Limb (tissue), 2 donors: ENCODE results near the gene LTA.
A peak's percentile ranks its signal among the peaks of the same experiment; 100 is the strongest.

ENCODE experiments used
- DNase-seq, 2 donors: peaks; one replicate each; pipeline ENCODE4 v3.0.0-alpha.2; 2016; ENCODE audit errors: extremely low spot score in 2 of 2

The LTA gene

DNA sequence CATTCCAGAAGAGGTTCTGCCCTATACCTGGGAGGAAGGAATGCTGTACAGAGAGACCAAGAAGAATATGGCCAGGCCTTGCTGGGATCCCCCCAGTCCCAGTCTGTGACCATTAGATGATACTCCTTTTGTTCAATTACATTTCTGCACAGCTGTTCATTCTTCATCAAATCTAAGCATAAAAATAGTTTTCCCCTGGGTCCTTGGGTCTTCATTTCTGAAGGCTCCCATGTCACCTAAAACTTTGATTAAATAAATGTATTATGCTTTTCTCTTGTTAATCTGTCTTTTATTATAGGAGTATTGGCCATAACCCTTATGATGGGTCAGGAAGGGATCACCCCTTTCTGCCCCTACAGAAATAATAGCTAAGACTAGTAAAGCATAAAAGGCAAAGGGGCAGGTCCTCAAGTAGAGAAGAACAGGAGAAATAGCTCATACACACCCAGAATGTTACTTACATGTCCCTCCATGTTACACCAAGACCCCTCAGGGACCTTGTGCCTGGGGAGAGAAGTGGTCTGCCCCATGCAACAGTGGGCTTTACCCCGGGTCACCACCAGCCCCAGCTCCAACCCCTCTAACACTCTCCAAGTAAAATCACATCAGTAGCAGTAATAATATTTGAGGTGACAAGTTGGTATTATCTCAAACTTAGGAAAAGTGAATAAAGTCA is 2.1 kb upstream of the LTA start:
- DNase-seq, result no peak

DNA sequence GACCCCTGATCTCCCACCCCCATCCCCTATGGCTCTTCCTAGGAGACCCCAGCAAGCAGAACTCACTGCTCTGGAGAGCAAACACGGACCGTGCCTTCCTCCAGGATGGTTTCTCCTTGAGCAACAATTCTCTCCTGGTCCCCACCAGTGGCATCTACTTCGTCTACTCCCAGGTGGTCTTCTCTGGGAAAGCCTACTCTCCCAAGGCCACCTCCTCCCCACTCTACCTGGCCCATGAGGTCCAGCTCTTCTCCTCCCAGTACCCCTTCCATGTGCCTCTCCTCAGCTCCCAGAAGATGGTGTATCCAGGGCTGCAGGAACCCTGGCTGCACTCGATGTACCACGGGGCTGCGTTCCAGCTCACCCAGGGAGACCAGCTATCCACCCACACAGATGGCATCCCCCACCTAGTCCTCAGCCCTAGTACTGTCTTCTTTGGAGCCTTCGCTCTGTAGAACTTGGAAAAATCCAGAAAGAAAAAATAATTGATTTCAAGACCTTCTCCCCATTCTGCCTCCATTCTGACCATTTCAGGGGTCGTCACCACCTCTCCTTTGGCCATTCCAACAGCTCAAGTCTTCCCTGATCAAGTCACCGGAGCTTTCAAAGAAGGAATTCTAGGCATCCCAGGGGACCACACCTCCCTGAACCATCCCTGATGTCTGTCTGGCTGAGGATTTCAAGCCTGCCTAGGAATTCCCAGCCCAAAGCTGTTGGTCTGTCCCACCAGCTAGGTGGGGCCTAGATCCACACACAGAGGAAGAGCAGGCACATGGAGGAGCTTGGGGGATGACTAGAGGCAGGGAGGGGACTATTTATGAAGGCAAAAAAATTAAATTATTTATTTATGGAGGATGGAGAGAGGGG is 1.4 kb downstream of the LTA start:
- no peak for DNase-seq

DNA sequence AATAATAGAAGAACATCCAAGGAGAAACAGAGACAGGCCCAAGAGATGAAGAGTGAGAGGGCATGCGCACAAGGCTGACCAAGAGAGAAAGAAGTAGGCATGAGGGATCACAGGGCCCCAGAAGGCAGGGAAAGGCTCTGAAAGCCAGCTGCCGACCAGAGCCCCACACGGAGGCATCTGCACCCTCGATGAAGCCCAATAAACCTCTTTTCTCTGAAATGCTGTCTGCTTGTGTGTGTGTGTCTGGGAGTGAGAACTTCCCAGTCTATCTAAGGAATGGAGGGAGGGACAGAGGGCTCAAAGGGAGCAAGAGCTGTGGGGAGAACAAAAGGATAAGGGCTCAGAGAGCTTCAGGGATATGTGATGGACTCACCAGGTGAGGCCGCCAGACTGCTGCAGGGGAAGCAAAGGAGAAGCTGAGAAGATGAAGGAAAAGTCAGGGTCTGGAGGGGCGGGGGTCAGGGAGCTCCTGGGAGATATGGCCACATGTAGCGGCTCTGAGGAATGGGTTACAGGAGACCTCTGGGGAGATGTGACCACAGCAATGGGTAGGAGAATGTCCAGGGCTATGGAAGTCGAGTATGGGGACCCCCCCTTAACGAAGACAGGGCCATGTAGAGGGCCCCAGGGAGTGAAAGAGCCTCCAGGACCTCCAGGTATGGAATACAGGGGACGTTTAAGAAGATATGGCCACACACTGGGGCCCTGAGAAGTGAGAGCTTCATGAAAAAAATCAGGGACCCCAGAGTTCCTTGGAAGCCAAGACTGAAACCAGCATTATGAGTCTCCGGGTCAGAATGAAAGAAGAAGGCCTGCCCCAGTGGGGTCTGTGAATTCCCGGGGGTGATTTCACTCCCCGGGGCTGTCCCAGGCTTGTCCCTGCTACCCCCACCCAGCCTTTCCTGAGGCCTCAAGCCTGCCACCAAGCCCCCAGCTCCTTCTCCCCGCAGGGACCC is 2.3 kb downstream of the LTA start:
- DNase-seq, result no peak

DNA sequence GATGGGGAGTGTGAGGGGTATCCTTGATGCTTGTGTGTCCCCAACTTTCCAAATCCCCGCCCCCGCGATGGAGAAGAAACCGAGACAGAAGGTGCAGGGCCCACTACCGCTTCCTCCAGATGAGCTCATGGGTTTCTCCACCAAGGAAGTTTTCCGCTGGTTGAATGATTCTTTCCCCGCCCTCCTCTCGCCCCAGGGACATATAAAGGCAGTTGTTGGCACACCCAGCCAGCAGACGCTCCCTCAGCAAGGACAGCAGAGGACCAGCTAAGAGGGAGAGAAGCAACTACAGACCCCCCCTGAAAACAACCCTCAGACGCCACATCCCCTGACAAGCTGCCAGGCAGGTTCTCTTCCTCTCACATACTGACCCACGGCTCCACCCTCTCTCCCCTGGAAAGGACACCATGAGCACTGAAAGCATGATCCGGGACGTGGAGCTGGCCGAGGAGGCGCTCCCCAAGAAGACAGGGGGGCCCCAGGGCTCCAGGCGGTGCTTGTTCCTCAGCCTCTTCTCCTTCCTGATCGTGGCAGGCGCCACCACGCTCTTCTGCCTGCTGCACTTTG is 3.3 kb downstream of the LTA start, which contains the start of gene TNF:
Gene TNF, plus strand, starts transcription at position 231 of the 567 bp plus-strand sequence. Its CDS starts 177 bp downstream, at position 408.
- no peak for DNase-seq

DNA sequence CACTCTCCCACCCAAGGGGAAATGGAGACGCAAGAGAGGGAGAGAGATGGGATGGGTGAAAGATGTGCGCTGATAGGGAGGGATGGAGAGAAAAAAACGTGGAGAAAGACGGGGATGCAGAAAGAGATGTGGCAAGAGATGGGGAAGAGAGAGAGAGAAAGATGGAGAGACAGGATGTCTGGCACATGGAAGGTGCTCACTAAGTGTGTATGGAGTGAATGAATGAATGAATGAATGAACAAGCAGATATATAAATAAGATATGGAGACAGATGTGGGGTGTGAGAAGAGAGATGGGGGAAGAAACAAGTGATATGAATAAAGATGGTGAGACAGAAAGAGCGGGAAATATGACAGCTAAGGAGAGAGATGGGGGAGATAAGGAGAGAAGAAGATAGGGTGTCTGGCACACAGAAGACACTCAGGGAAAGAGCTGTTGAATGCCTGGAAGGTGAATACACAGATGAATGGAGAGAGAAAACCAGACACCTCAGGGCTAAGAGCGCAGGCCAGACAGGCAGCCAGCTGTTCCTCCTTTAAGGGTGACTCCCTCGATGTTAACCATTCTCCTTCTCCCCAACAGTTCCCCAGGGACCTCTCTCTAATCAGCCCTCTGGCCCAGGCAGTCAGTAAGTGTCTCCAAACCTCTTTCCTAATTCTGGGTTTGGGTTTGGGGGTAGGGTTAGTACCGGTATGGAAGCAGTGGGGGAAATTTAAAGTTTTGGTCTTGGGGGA is 4.0 kb downstream of the LTA start:
- no peak for DNase-seq

DNA sequence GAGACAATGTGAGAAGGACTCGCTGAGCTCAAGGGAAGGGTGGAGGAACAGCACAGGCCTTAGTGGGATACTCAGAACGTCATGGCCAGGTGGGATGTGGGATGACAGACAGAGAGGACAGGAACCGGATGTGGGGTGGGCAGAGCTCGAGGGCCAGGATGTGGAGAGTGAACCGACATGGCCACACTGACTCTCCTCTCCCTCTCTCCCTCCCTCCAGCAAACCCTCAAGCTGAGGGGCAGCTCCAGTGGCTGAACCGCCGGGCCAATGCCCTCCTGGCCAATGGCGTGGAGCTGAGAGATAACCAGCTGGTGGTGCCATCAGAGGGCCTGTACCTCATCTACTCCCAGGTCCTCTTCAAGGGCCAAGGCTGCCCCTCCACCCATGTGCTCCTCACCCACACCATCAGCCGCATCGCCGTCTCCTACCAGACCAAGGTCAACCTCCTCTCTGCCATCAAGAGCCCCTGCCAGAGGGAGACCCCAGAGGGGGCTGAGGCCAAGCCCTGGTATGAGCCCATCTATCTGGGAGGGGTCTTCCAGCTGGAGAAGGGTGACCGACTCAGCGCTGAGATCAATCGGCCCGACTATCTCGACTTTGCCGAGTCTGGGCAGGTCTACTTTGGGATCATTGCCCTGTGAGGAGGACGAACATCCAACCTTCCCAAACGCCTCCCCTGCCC is 4.9 kb downstream of the LTA start:
- no peak for DNase-seq

DNA sequence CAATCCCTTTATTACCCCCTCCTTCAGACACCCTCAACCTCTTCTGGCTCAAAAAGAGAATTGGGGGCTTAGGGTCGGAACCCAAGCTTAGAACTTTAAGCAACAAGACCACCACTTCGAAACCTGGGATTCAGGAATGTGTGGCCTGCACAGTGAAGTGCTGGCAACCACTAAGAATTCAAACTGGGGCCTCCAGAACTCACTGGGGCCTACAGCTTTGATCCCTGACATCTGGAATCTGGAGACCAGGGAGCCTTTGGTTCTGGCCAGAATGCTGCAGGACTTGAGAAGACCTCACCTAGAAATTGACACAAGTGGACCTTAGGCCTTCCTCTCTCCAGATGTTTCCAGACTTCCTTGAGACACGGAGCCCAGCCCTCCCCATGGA is 5.5 kb downstream of the LTA start:
- no peak for DNase-seq

DNA sequence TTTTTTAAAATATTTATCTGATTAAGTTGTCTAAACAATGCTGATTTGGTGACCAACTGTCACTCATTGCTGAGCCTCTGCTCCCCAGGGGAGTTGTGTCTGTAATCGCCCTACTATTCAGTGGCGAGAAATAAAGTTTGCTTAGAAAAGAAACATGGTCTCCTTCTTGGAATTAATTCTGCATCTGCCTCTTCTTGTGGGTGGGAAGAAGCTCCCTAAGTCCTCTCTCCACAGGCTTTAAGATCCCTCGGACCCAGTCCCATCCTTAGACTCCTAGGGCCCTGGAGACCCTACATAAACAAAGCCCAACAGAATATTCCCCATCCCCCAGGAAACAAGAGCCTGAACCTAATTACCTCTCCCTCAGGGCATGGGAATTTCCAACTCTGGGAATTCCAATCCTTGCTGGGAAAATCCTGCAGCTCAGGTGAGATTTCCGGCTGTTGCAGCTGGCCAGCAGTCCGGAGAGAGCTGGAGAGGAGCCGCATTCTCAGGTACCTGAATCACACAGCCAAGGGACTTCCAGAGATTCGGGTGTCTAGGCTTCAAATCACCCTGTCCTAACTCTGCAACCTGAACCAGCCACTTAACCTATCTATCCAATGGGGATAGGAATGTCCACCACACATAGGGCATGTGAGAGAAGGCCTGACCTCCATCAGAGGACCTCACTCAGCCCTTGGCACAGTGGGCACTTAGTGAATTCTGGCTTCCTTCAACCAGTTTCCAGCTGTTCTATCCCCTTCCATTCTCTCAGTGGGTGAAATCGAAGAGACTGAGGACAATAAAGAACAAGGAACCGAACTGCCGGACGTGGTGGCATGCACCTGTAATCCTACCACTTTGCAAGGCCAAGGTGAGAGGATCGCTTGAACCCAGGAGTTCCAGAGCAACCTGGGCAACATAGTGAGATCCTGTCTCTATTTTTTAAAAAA is 6.4 kb downstream of the LTA start:
- no peak for DNase-seq

DNA sequence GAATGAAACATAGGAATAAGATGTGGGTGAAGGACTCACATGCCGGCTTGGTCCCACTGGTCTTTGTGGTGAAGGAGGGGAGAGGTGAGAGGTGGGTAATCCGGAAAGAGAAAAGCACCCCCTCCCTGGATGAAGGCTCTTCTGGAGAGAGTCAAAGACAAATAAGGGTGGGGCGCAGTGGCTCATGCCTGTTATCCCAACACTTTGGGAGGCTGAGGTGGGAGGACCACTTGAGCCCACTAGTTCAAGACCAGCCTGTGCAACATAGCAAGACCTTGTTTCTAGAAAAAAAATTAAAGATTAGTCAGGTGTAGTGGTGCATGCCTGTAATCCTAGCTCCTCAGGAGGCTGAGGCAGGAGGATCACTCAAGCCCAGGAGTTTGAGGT is 7.0 kb downstream of the LTA start:
- DNase-seq, result no peak

DNA sequence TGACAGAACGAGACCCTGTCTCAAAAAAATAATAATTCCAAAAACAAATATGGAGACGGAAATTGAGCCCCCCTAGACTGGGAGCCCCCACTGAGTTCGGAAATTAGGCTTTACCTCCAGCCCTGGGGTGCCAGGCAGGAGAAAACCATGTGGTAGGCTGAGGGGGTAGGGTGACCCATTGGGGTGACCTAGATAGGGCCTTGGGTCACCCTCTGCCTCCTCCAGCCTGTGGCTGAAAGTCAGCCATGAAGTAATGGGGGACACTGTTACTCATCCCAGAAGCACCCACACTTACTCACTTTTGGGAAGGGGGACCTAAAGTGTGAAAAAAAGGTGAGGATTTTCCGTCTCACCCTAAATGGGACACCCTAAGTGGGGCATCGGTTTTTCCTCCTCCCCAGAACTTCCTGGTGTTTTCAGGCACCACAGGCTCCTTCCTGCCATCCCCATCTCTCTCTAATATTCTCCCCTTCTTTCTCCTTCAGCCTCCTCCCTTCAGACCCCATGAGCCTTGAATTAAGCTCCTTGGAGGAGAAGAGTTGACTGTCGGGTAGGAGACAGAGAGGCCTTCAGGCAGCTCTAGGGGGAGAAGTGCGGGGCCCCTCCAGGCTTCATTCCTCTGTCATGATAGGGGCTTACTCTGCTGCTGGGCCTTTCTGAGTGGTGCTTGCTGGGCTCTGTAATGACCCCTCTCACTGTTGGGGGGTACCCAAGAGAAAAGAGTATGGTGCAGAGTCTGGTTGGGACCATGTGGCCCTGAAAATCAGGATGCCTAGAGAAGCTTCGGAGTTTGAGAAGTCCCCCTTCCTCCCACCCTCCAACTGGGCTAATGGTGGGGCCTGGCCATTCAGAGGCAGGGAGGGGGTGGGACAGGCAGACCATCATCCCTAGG is 7.7 kb downstream of the LTA start:
- no peak for DNase-seq

DNA sequence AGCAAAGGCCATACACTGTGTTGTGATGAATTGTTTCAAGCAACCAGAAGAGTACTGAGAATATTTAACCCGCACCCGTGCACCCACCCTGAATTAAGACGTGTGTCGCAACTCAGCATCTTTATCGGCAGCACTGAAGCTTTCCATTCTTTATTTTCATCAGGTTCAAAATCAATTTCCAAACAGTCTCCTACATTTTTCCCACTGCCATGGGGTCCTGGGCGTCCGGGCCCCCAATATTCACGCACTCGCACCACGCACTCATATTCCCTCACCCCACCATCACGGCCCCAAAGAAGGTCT is 8.3 kb downstream of the LTA start:
- no peak for DNase-seq

DNA sequence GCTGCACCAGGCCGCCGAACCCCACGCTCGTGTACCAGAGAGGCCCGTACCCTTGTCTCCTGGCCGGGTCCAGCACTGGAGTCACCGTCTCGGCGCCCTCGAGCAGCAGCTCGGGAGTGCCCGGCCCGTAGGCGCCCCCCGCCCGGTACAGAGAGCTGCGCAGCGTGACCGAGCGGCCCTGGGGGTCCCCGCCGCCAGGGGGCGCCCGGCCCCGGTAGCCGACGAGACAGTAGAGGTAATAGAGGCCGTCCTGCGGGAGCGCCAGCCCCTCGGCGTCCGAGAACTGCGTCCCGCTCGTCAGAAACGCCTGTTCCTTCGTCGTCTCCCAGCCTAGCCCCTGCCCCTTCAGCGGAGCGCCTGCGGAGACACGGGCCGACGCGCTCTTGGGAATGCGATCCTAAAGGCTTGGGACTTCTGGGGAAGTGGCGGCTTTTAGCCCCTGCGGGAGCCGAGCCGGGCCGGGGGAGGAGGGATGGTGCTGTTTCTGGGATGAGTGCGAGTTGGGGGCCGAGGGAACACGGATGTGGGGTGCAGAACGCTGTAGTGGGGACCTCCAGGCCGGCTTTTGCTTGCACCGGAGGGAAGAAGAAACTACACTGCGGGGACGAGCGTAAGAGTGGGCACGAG is 8.8 kb downstream of the LTA start:
- DNase-seq, result peak; percentile 85 to 93

DNA sequence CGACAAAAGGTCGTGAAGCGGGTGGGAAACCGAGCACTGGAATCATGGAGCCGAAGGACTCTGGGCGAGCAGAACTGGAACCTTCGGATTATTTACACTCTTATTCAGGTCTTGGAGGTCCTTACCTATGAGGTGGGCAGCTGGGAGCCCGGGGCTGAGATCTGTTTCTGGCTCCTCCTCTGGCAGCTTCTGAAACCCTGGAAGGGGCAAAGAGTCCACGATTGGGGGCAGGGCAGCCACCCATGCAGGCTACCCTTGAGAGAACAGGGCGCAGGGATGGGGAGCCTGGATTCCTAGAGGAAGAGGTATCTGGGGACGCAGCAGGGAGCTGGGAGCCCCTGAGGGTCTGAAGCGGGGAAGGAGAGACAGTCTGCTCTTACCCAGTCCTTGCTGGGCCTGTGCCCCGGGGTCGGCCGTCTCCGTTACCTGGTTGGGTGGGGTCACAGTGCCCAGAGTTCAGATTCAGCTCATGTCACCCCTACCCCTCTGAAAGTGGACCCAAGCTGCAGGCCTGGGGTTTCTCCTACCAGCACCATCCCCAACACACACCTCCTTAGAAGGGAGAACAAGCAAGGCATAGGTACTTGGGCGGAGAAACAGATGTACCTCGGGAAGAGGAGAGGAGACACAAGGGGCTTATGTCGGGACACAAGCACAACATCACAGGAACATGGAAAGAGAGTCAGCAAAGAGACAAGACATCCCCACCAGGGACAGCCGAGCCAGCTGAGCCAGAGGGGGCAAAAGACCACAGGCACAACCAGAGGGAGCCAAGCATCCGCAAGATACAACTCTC is 9.5 kb downstream of the LTA start:
- DNase-seq, result peak in 1 of 2 donors; percentile 45

DNA sequence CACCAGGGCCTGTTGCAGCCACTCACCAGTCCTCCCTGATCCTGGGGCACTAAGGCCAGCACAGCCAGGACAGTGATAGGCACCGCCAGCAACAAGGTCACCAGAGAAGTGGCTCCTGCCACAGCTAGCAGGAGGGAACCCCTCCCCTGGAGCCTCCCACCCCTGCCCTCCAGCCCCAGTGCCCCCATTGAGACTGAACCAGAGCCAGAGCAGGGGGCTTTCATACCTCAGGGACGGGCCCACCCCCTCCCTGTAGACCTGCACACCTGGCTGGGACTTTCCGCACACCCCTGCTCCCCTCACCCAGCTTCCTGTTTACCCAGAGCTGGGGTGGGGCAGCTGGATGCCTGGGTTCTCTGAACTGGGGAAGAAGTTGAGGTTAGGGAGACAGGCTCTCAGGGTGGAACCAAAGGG is 10.1 kb downstream of the LTA start, which contains the start of gene LTB:
Gene LTB, minus strand, starts transcription at position 195 of the 414 bp plus-strand sequence. Its CDS starts 7 bp downstream, at position 188.
- no peak for DNase-seq

DNA sequence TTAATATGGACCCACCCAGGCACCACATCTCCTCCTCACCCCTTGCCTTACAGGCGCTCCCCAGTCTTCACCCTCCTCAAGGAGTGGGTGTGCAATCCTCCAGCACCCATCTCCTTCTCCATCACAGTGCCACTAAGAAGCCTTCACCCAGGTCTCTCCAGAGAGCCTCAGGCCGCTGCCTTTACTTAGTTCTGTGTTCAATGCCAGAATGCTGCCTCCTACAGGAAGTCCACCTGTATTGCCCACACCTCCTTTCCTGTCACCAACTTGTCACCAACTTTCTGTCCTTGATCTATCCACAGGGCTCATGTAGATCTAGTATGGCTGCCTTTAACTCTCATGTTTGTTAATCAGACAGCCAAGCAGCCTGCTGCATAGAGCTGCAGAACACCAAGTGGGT is 13.4 kb downstream of the LTA start:
- no peak for DNase-seq

DNA sequence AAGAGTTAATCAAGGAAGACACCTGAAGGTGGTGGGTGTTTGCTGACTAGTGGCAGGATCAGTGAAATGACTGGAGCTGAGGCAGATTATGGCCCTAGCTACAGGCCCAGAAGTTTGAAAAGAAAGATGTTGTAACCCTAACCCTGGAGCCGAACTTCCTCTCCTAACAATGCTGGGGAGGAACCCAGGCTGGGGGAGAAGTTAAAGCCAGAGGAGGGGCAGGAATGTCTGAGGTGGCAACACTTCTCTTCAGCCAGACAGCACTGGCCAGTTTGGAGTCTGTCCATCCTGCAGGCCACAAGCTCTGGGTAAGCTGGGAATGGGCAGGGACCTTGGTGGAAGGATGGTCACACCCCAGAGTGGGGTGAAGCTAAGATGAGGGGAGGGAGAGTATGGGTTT is 13.9 kb downstream of the LTA start, which contains the start of gene LST1:
Gene LST1, plus strand, starts transcription at position 270 of the 400 bp plus-strand sequence. CDS start 1,023 bp downstream, outside the sequence.
- DNase-seq, result no peak
